LNCaP clone FGC (cell line): ENCODE results near the gene BHLHE23.
"Not testable (repeated sequence)": the region's sequence is repeated elsewhere in the genome, so short reads cannot be mapped to it uniquely, and the experiment has no call there.

ENCODE experiments used
- DNase-seq: peaks from one replicate; pipeline ENCODE4 v3.0.0-alpha.2; 2011; ENCODE audit warnings: low read depth
- H3K4me3 ChIP-seq: 2 replicates; pipeline ENCODE4 v1.5.1; 2011; ENCODE audit warnings: mild to moderate bottlenecking, low read depth, low read length, control low read depth
- TF ChIP-seq, protein P1 (sequence below): IDR thresholded peaks from 2 replicates; pipeline ENCODE4 v1.5.1; 2012; ENCODE audit warnings: mild to moderate bottlenecking; ENCODE audit not compliant: control insufficient read depth, insufficient read depth; ENCODE audit errors: extremely low read depth

BHLHE23 gene

DNA sequence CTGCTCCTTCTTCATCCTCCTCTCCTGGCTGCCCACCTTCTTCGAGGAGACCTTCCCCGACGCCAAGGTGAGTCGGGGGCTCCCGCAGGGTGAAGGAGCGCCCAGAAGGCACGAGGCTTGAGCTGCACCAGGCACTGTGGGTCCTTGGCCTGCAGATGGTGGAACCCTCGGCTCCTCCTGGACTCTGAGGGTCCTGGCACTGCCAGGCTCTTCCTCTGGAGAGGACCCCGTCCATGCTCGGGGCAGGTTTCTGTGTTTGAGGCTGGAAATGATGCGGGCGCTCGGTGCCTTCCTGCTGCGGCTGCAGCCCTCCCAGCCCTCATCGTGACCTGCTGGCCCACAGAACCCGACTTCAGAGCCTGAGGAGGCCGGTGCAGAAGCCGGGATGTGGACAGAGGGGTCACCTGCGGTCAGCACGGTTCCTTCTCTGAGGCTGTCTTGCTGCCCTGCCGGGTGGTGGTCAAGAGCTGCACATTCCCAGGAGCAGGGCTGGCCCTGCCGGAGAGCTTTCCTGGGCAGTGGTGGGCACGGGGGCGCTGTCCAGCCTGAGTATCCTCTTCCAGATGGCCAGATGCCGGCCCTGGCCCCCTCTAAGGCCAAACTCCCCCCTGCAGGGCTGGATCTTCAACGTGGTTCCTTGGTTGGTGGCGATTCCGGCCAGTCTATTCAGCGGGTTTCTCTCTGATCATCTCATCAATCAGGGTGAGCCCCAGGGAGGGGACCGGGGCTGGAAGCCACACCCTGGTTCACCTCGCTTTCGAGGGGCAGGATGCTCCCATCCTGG, 43.0 kb downstream of the BHLHE23 start:
- no peak for DNase-seq
- H3K4me3 ChIP-seq, result no peak overlapping the region
- TF ChIP-seq, protein P1, sequence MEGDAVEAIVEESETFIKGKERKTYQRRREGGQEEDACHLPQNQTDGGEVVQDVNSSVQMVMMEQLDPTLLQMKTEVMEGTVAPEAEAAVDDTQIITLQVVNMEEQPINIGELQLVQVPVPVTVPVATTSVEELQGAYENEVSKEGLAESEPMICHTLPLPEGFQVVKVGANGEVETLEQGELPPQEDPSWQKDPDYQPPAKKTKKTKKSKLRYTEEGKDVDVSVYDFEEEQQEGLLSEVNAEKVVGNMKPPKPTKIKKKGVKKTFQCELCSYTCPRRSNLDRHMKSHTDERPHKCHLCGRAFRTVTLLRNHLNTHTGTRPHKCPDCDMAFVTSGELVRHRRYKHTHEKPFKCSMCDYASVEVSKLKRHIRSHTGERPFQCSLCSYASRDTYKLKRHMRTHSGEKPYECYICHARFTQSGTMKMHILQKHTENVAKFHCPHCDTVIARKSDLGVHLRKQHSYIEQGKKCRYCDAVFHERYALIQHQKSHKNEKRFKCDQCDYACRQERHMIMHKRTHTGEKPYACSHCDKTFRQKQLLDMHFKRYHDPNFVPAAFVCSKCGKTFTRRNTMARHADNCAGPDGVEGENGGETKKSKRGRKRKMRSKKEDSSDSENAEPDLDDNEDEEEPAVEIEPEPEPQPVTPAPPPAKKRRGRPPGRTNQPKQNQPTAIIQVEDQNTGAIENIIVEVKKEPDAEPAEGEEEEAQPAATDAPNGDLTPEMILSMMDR, result no peak

DNA sequence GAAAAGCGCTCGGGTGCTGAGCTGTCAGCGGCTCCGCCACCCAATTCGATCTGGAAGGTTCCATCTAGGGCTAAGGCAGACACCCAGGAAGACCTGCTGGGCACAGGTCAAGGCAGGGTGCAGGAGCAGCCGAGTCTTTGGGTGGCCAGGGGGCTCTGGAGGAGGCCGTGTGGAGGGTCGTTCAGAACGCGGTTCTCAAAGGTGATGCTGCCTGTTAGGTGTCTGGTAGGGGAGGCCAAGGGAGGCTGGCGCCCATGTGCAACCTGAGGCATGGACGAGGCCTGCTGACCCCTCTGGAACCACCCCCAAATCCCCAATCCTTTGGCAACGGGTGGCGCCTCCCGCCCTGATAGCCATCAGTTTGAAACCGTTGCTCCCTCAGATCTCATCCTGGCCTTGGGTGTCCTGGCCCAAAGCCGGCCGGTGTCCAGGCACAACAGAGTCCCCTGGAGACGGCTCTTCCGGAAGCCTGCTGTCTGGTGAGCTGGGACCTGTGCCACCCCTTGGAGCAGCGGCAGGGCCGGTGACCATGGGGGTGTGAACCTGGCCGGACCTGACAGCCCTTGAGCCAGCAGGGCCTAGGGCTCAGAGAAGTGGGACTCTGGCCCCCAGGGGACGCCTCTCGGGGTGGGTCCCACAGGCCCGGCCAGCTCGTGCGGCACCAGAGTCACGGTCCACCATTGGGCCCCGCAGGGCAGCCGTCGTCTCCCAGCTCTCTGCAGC, 43.7 kb downstream of the BHLHE23 start:
- no peak overlapping the region for H3K4me3 ChIP-seq
- TF ChIP-seq, protein P1, result no peak
- DNase-seq, result no peak

DNA sequence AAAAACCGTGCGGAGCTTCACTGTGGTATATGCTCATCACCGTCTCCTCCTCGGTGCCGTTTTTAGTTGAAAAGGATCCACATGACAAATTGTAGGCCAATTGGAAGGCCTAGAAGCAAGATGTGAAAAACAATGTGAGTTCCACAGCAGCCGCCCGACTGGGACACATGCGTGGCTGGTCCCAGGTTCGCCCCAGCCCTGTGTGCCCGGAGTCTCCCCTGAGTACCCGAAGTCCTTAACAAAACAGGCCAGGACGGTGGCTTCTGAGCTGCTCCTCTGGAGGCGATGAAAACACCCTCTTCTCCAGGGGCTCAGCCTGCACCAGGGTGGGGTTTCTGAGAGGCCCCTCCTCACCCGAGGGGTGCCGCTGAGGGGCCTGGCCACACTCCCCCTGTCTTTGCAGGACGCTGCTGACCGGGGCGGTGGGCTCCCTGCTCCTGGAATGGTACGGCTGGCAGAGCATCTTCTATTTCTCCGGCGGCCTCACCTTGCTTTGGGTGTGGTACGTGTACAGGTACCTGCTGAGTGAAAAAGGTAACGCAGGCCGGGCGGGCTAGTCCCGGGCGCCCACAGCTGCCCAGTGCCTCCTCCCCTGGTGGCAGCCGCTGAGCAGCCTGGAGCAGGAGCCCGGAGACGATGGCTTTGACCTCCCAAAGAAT, 44.4 kb downstream of the BHLHE23 start:
- TF ChIP-seq, protein P1, result no peak
- DNase-seq, result no peak
- H3K4me3 ChIP-seq, result no peak overlapping the region

DNA sequence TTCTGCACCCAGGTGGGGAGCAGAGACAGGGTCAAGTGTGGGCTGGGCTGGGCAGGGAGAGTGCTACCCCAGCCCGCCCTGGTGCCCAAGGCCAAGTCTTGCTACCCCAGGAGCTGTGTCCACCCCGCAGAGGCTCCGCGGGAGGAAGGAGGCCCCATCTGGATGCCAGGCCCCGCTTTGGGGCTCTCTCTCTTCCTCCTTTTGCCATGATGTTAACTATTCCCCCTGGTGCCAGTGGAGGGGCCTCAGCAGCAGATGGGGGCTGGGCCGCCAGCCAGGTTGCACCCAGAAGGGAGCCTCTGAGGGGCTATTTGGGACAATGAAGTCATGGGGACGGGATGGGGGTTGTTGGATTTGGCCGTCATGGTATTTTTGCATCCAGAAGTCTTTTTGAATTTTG, 45.0 kb downstream of the BHLHE23 start:
- DNase-seq, result no peak
- no peak overlapping the region for H3K4me3 ChIP-seq
- TF ChIP-seq, protein P1, result no peak

DNA sequence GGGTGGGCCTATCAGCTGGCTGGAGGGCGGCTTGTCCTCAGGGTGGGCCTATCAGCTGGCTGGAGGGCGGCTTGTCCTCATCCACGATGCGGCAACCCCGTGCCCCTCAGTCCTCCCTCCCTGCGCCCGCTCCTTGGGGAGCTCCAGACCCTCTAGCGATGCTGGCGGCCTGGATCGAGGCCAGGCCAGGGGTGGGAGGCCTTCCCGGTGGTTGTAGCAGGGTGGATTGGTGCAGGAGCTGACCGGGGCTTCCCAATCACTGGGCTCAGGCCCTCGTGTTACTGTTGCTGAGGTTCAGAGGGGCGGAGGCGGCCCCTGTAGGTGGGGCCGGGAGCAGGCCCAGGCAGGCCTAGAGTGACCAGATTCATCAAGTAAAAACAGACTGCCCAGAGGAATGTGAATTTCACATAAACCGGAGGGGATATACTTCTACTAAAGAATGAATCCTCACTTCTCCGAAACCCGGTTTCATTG, 45.4 kb downstream of the BHLHE23 start:
- DNase-seq, result no peak
- H3K4me3 ChIP-seq, result no peak overlapping the region
- TF ChIP-seq, protein P1, result no peak

DNA sequence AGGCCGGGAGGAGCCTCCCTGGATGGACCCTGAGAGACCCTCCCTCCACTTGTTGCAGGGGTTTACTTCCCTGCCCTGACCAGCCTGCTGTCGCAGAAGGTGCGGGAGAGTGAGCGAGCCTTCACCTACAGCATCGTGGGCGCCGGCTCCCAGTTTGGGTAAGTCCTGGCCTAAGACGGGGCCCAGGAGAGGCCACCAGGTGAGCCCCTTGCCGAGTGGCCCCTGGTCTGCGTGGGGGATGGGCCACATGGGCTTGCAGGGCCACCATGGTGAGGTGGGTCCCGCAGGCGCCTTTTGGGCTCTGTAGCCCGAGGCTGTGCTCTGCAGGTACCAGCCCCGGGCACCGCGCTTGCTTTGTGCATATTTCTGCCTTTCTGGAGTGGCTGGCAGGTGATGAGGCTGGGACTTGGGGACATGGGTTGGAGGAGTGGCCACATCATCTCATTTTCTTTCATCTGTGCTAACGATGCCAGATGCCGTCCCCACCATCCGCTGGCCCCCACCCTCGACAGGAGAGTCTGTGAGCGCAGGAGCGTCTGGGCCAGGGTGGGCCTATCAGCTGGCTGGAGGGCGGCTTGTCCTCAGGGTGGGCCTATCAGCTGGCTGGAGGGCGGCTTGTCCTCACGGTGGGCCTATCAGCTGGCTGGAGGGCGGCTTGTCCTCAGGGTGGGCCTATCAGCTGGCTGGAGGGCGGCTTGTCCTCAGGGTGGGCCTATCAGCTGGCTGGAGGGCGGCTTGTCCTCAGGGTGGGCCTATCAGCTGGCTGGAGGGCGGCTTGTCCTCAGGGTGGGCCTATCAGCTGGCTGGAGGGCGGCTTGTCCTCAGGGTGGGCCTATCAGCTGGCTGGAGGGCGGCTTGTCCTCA, 46.1 kb downstream of the BHLHE23 start:
- not testable (repeated sequence) for H3K4me3 ChIP-seq, DNase-seq
